Naive thymus-derived CD8-positive, alpha-beta T cell (primary cell): Measurements from ENCODE around the gene RAD51. TPM values are rescaled to one million over a fixed set of nuclear protein-coding genes. Genes with fewer than 3 reads are reported as not detected.

ENCODE experiments used
- ATAC-seq, 2 donors: fragments of 150-1000 bp; cut with Tn5 transposase in 1 of 2; sonication (Bioruptor Pico), chemical (Tn5 transposase) in 1 of 2; 1 replicate in 1 of 2; 2 replicates in 1 of 2; pipeline ENCODE4 v1.10.0; 2021; ENCODE audit warnings: mild to moderate bottlenecking in 2 of 2, moderate library complexity in 2 of 2
- POLR2A ChIA-PET: fragments of 350-600 bp; sonication (Branson Sonifier 250); formaldehyde crosslinking; loops from one replicate; lab custom pipeline; 2021; ENCODE audit warnings: antibody characterized with exemption; lab: Charles Lee
- DNase-seq, 10 donors: peaks; one replicate each; pipeline versions ENCODE4 v3.0.0 to v3.0.0-alpha.2; 2020 to 2022
- H3K27ac Mint-ChIP-seq, 10 donors: one replicate each; pipeline ENCODE4 v1.8.0; 2020 to 2022; ENCODE audit warnings: mild to moderate bottlenecking in 10 of 10, mixed read lengths in 10 of 10, moderate library complexity in 4 of 10, inconsistent platforms in 1 of 10
- H3K27me3 Mint-ChIP-seq, 5 donors: one replicate each; pipeline ENCODE4 v1.8.0; 2021 to 2022; ENCODE audit warnings: mixed read lengths in 5 of 5
- H3K36me3 Mint-ChIP-seq, 3 donors: one replicate each; pipeline ENCODE4 v1.8.0; 2020 to 2022; ENCODE audit warnings: mixed read lengths in 3 of 3, mild to moderate bottlenecking in 2 of 3, inconsistent platforms in 1 of 3
- H3K4me1 Mint-ChIP-seq, 4 donors: one replicate each; pipeline ENCODE4 v1.8.0; 2021 to 2022; ENCODE audit warnings: mixed read lengths in 4 of 4
- H3K4me3 Mint-ChIP-seq, 10 donors: one replicate each; pipeline ENCODE4 v1.8.0; 2020 to 2022; ENCODE audit warnings: mild to moderate bottlenecking in 10 of 10, mixed read lengths in 10 of 10, moderate library complexity in 6 of 10, inconsistent platforms in 1 of 10
- H3K9me3 Mint-ChIP-seq, 9 donors: one replicate each; pipeline ENCODE4 v1.8.0; 2020 to 2022; ENCODE audit warnings: mixed read lengths in 9 of 9, mild to moderate bottlenecking in 3 of 9, inconsistent platforms in 1 of 9, moderate library complexity in 1 of 9
- polyA plus RNA-seq, 3 donors: library from polyadenylated mRNA; unstranded; fragments of 300-500 nt; fragmentation: Illumina TruSeq; gene quantifications; one replicate each; pipeline ENCODE4 v1.2.3, GENCODE V29; 2021
- total RNA-seq, 8 experiments: library from RNA in 2 of 8; stranded (reverse) in 2 of 8; gene quantifications; one replicate each; pipeline ENCODE4 v1.2.3 and lab custom pipeline; 2021 to 2026

RAD51 gene
- total and polyA plus RNA-seq, 5 experiments from 2014 or later, result 0.46 to 1.1 (median 0.69) TPM; not detected in 2

DNA sequence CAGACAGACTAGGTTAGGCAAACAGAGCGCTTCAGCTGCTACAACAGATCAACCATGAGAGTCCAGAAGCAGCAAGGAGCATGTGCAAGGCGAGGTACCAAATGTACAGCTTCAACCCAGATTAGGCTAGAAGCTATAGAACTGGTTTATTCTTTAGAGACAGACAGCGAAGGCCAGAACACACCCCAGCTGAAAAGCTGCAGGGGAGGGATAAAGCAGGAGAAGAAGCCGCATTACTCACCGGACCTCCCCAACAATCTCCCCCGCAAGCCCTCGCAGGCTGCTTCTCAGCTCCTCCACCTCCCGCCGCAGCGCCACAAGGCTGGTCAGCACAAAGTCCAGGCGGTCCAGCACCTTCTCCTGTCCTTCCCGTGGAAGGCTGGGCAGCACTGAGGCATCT is 56.8 kb downstream of the RAD51 start:
- POLR2A ChIA-PET, result interaction anchor here (2.5 kb wide), 1 partner anchor 17 kb away, joined by 6 read pairs; the partner anchor contains the start of gene C15orf62
- peaks cover 0 to 43% (median 3%) of the 10 kb centered on the region in 3 donors for H3K36me3 Mint-ChIP-seq
- no peak for ATAC-seq
- H3K9me3 Mint-ChIP-seq, result no peaks in the 10 kb centered on the region
- H3K4me1 Mint-ChIP-seq, result peaks cover 11 to 38% (median 33%) of the 10 kb centered on the region in 4 donors
- no peak for DNase-seq
- no peaks in the 10 kb centered on the region for H3K27me3 Mint-ChIP-seq
- peak overlapping the region in 1 of 10 donors; percentile 18 for H3K27ac Mint-ChIP-seq
- peak overlapping the region in 1 of 10 donors; percentile 79 for H3K4me3 Mint-ChIP-seq

DNA sequence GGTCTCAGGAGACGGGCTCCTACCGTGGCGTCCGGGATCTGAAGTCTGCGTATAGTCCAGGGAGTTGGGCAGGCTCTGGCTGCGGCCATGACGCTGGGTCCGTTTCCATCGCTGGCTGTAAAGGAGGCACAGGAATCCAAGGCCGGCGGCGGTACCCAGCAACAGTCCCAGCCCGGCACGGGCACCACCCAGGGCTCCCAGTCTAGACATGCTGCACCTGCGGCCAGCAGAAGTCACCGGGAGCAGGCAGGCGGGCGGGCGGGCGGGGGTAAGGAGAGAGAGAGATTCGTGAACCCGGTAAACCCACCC is 59.6 kb downstream of the RAD51 start:
- POLR2A ChIA-PET, result interaction anchor here (0.5 to 1.7 kb wide), 4 partner anchors 17 to 790 kb away, joined by 3 to 6 read pairs (median 4); partner anchors contain the start of genes RAD51 and RPAP1
- peaks cover 9 to 35% (median 33%) of the 10 kb centered on the region in 4 donors for H3K4me1 Mint-ChIP-seq
- peak overlapping the region in 9 of 10 donors; percentile 89 to 99 (median 97) for H3K27ac Mint-ChIP-seq
- H3K27me3 Mint-ChIP-seq, result no peaks in the 10 kb centered on the region
- no peak for DNase-seq
- H3K9me3 Mint-ChIP-seq, result no peaks in the 10 kb centered on the region
- ATAC-seq, result no peak
- H3K4me3 Mint-ChIP-seq, result peak overlapping the region; percentile 90 to 98 (median 96)
- H3K36me3 Mint-ChIP-seq, result peaks cover 0 to 26% (median 3%) of the 10 kb centered on the region in 3 donors

DNA sequence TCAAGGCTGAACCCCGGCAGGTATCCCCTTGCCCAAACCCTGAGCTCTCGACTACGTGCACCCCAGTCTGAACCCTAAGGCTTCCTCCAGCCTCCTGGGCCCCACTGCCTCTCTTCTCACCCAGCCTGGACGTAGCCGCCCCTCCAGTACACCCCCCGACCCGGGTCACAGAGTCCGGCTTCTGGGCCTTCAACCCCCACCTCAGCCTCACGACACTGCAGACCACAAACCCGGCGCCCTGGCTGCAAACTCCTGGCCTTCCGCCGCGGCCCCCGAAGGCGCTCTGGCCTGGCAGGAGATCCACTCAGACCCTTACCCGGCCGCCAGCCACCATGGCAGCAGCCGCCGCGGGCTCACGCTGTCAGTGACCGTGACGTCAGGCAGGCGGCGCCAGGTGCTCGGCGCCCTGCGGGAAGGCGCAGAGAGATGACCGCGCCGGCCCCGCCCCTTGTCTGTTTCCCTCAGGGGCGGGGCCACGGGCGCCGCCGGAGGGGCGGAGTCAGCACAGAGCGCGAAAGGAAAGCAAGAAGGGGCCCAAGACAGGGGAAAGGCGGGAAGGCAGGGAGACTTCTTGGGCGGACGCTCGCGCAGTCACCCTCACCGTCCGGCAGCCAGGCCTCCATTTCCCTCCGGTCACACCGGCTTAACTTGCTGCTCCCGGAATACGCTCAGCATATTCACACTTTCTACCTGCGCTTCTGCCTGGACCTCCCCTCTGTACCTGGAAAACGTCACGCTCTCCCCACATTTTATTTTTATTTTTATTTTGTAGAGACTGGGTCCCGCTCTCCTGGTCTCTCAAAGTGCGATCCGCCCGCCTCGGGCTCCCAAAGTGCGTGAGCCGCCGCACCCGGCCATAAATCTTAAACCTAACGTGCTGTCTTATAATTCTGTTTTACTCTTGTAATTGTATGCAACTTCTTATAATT is 60.2 kb downstream of the RAD51 start, which contains the start of gene RMDN3:
TSS of gene RMDN3 (minus strand) at position 372 of the 929 bp plus-strand sequence. CDS start 471 bp downstream, outside the sequence.
- peak; percentile 94 to 96 for ATAC-seq
- peak; percentile 88 to 96 (median 92) for DNase-seq
- peak within 1 kb of the TSS; percentile 90 to 98 (median 96) for H3K4me3 Mint-ChIP-seq
- no peaks in the 10 kb centered on the region for H3K27me3 Mint-ChIP-seq
- peak within 1 kb of the TSS; percentile 89 to 99 (median 96) for H3K27ac Mint-ChIP-seq
- no peaks in the 10 kb centered on the region for H3K9me3 Mint-ChIP-seq
- POLR2A ChIA-PET, result interaction anchor here (0.5 to 1.7 kb wide), 3 partner anchors 16 to 129 kb away, joined by 3 to 6 read pairs (median 3); partner anchors contain the start of gene RAD51
- peaks cover 9 to 35% (median 33%) of the 10 kb centered on the region in 4 donors for H3K4me1 Mint-ChIP-seq
- peaks cover 0 to 21% (median 3%) of the 10 kb centered on the region in 3 donors for H3K36me3 Mint-ChIP-seq

DNA sequence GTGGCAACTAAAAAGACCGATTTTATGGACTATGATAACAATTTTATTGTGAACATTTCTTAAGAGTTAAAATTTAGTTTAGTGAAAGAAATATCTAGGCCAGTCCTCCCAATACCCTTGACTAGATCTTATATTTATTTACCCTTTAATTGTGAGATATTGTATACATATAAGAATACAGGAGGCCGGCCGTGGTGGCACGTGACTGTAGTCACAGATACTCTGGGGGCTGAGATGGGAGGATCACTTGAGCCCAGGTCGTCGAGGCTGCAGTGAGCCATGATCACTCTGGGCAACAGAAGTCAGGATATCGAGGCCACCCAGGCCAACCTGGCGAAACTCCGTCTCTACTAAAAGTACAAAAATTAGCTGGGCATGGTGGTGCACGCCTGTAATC is 60.8 kb downstream of the RAD51 start:
- Mint-ChIP-seq H3K4me1 (peaks cover 9 to 35% (median 33%) of the 10 kb centered on the region in 4 donors), H3K36me3 (peaks cover 0 to 19% (median 2%) of the 10 kb centered on the region in 3 donors), H3K27me3 (no peaks in the 10 kb centered on the region), H3K27ac (peak overlapping the region in 9 of 10 donors; percentile 89 to 99 (median 97)), H3K4me3 (peak overlapping the region; percentile 90 to 98 (median 96)), H3K9me3 (no peaks in the 10 kb centered on the region)
- DNase-seq (no peak), ATAC-seq (no peak)
- POLR2A ChIA-PET, result interaction anchor here (1.1 kb wide), 1 partner anchor 13 kb away, joined by 8 read pairs; no protein-coding TSS in a partner anchor

DNA sequence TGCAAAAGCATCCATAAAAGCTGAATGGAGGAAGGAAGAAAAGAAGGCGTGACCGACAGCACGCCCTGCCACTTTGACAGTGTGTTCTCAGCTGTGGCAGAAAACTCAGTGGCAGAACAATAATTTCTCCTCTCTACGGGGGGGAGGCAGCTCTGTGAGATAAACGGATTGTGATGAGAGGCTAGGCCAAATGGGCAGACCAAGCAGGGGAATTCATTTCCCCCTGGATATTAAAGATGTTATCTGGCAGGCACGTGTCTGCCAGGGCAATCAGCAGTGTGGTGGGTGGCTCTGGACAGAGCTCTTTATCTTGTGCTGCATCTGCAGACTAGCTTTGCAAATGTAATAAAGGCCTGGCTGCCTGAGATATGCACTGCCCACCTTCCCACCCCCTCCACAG is 62.0 kb downstream of the RAD51 start:
- Mint-ChIP-seq H3K27ac (peak overlapping the region in 3 of 10 donors; percentile 17 to 77 (median 55)), H3K36me3 (peaks cover 0 to 10% (median 0%) of the 10 kb centered on the region in 3 donors), H3K4me3 (peak overlapping the region; percentile 5 to 81 (median 48)), H3K27me3 (no peaks in the 10 kb centered on the region), H3K4me1 (peaks cover 7 to 35% (median 29%) of the 10 kb centered on the region in 4 donors), H3K9me3 (no peaks in the 10 kb centered on the region)
- no peak for ATAC-seq
- no peak for DNase-seq
- POLR2A ChIA-PET, result interaction anchor here (0.5 to 1.1 kb wide), 2 partner anchors 11 to 16 kb away, joined by 3 to 8 read pairs; no protein-coding TSS in a partner anchor

DNA sequence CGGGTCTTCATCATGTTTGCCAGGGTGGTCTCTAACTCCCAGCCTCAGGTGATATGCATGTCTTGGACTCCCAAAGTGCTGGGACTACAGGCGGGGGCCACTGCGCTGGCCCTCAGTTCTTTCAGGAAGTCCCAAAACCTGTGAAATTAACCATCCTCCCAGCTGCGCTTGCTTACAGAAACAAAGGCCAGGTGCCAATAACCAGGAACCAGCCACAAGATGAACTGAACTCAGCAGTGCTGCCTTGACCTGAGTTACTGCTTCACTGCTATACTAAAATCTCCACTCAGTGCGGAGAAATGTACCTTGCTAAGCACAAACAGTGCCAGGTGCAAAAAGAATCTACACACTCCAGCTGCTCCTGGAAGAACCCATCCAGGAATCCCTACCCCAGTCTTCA is 65.0 kb downstream of the RAD51 start:
- Mint-ChIP-seq H3K36me3 (no peaks in the 10 kb centered on the region), H3K4me1 (peaks cover under 1 to 30% (median 23%) of the 10 kb centered on the region in 4 donors), H3K27me3 (no peaks in the 10 kb centered on the region), H3K27ac (peak overlapping the region in 1 of 10 donors; percentile 33), H3K4me3 (no peak overlapping the region), H3K9me3 (no peaks in the 10 kb centered on the region)
- POLR2A ChIA-PET, result interaction anchor here (2.0 kb wide), 1 partner anchor 10 kb away, joined by 7 read pairs; the partner anchor contains the start of gene C15orf62
- ATAC-seq, result no peak
- DNase-seq, result no peak

DNA sequence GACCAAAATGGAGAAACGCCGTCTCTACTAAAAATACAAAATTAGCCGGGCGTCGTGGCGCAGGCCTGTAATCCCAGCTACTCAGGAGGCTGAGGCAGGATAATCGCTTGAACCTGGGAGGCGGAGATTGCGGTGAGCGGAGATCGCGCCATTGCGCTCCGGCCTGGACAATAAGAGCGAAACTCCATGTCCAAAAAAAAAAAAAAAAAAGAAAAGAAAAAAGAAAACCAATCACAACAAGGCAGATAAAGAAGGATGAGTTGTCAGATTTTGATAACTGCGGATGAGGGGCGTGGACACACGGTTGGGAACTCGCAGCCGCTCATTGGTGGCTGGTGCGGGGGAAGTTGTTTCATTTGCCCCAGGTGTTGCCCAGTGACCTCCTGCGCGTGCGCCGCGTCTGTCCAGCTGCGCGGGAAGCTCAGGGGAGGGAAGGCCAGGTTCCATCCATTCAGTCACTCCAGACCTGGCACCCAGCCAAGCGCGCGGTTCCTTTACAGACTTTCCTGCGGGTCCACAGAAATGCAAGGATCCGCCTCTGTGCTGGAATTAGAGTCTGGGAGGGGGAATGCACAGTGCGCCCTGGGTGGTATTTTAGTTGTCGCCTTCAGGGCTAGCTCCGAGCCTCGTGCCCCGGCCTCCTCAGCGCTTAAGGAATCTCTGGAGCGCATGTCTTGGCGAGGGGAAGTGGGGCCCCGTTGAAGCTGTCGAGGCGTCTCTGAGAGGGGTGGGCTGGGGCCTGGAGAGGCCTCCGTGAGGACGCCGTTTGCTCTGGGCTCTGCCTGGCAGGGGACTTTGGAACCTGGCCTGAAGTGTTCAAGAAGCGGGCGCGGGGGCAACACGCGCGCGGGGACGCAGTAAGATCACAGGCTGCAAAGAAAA is 68.2 kb downstream of the RAD51 start:
- Mint-ChIP-seq H3K27ac (peak overlapping the region in 9 of 10 donors; percentile 37 to 94 (median 90)), H3K9me3 (no peaks in the 10 kb centered on the region), H3K27me3 (no peaks in the 10 kb centered on the region), H3K36me3 (peaks cover 0 to 2% (median 0%) of the 10 kb centered on the region in 3 donors), H3K4me3 (peak overlapping the region; percentile 77 to 92 (median 88)), H3K4me1 (peaks cover 9 to 36% (median 34%) of the 10 kb centered on the region in 4 donors)
- ATAC-seq, result peak; percentile 3 to 11
- DNase-seq, result peak in 7 of 10 donors; percentile 13 to 68 (median 33)
- POLR2A ChIA-PET, result interaction anchor here (1.5 to 2.6 kb wide), 2 partner anchors 12 to 68 kb away, joined by 5 to 14 read pairs; partner anchors contain the start of gene RAD51

DNA sequence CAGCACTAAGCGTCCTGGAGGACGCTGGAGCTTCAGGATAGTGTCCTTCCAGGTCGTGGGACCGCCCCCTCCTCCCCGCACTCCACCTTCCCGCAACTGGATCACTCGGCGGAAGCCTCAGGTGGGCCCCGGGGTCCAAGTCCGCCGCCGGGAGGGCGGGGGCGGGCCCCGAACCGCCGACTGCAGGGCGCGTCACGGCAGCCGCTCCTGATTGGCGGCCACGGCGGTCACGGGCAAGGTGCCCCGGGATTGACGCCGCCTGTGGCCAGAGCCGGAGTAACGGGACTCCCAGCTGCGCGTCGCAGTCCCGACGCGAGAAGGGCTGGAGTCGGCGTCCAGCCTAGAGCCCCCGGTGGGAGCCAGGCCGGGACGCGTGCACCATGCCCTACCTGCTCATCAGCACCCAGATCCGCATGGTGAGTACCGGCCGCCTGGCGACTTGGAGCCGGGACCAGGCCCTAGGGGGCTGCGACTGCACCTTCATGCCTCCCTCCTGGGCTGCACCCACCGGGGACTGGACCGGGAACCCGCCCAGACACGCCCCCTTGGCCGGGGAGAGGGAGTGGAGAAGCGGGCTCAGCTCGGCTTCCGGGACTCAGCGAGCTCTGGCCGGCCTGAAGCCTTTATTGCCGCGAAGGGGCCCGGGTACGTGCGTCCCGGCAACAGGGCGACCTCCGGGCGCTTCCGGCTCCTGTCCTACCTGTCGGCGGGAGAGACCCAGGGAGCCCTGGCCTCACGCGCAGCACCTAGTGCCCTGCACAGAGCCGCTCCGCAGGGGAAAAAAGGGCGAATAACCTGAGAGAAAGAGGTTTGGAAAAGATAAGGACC is 69.0 kb downstream of the RAD51 start, which contains the start of gene GCHFR:
TSS of gene GCHFR (plus strand) at position 268 of the 828 bp plus-strand sequence. CDS start at position 381, 113 bp downstream.
- Mint-ChIP-seq H3K4me3 (peak within 1 kb of the TSS; percentile 77 to 92 (median 88)), H3K4me1 (peaks cover 9 to 45% (median 42%) of the 10 kb centered on the region in 4 donors), H3K36me3 (peaks cover 0 to 2% (median 0%) of the 10 kb centered on the region in 3 donors), H3K27me3 (no peaks in the 10 kb centered on the region), H3K9me3 (no peaks in the 10 kb centered on the region), H3K27ac (peak within 1 kb of the TSS; percentile 77 to 94 (median 90))
- peak; percentile 34 to 75 (median 60) for DNase-seq
- POLR2A ChIA-PET, result interaction anchor here (0.6 to 2.6 kb wide), 5 partner anchors 12 to 131 kb away, joined by 3 to 14 read pairs (median 5); partner anchors contain the start of genes RAD51 and VPS18
- ATAC-seq, result peak; percentile 44 to 68

DNA sequence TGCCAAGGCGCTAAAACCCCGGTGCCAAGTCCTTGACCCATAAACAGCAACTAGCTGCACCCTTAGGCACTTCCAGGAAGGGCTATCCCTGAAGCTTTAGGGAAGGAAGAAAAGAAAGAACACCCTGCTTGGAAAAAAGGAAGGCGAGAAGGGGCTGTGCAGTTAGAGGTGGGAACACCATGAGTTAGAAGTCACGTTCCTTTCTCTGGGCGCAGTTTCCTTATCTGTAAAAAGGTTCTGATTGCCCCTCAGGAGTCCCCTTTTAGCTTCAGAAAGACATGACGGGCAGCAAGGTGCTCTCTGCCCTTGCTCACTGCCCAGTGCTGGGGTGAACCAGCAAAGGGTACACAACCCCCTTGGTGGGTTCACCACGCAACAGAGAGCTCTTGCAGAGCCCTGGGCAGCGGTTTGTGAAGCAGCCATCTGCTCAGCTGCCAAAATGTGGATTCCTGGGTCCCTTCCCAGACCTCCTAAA is 69.7 kb downstream of the RAD51 start:
- H3K9me3 Mint-ChIP-seq, result no peaks in the 10 kb centered on the region
- POLR2A ChIA-PET, result interaction anchor here (0.6 to 2.6 kb wide), 6 partner anchors 11 to 130 kb away, joined by 3 to 14 read pairs (median 4); partner anchors contain the start of genes RAD51 and VPS18
- H3K27me3 Mint-ChIP-seq, result no peaks in the 10 kb centered on the region
- ATAC-seq (no peak), DNase-seq (peak in 2 of 10 donors; percentile 21 to 24)
- peaks cover 13 to 51% (median 48%) of the 10 kb centered on the region in 4 donors for H3K4me1 Mint-ChIP-seq
- H3K4me3 Mint-ChIP-seq, result peak overlapping the region; percentile 77 to 92 (median 88)
- peak overlapping the region; percentile 77 to 94 (median 88) for H3K27ac Mint-ChIP-seq
- peaks cover 0 to 2% (median 0%) of the 10 kb centered on the region in 3 donors for H3K36me3 Mint-ChIP-seq

DNA sequence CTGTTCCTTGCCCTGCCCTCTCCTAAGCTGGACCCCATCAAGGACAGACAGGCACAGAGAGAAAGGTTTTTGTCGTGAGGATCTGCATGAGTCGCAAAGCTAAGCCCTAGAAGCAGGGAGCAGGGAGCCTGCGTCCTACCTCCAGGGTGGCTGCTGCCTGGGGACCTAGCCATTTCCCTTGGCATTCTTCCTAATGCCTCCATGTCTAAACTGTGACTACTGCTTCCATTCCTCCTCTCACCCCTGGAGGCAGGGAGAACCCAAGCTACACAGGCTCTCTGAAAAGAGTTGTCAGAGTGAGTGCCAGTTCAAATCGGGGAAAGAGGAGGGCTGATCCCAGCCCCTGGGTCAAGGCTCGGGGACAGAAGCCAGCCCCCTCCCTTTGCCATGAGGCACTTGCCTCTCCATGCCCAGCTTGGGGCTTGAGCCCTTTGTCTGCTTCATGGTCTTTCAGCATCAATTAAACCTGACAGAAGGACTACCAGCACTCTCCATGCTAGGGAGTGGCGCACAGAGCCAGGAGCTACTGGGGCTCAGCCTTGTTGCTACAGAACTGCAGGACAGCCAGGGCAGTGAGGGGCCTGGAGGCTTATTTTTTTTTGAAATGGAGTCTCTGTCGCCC is 71.3 kb downstream of the RAD51 start:
- POLR2A ChIA-PET, result interaction anchor here (0.6 to 1.7 kb wide), 4 partner anchors 8 to 213 kb away, joined by 3 to 5 read pairs (median 4); partner anchors contain the start of gene RAD51
- Mint-ChIP-seq H3K9me3 (no peaks in the 10 kb centered on the region), H3K27ac (peak overlapping the region; percentile 72 to 94 (median 85)), H3K27me3 (no peaks in the 10 kb centered on the region), H3K36me3 (peaks cover 0 to 7% (median 0%) of the 10 kb centered on the region in 3 donors), H3K4me1 (peaks cover 18 to 59% (median 58%) of the 10 kb centered on the region in 4 donors), H3K4me3 (peak overlapping the region in 3 of 10 donors; percentile 18 to 78 (median 77))
- ATAC-seq (no peak), DNase-seq (no peak)
